Measurements from ENCODE around the gene LRRC9.

DNA sequence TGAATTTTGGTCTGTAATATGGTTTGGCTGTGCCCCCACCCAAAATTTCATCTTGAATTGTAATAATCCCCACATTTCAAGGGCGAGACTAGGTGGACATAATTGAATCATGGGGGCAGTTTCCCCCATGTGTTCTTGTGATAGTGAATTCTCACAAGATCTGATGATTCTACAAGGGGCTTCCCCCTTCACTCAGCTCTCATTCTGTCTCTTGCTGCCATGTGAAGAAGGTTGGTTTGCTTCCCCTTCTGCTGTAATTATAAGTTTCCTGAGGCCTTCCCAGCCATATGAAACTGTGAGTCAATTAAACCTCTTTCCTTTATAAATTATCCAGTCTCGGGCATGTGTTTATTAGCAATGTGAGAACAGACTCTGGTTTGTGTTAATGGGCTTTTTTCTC, 5.9 kb downstream of the LRRC9 start:
- TF ChIP-seq, protein P1, sequence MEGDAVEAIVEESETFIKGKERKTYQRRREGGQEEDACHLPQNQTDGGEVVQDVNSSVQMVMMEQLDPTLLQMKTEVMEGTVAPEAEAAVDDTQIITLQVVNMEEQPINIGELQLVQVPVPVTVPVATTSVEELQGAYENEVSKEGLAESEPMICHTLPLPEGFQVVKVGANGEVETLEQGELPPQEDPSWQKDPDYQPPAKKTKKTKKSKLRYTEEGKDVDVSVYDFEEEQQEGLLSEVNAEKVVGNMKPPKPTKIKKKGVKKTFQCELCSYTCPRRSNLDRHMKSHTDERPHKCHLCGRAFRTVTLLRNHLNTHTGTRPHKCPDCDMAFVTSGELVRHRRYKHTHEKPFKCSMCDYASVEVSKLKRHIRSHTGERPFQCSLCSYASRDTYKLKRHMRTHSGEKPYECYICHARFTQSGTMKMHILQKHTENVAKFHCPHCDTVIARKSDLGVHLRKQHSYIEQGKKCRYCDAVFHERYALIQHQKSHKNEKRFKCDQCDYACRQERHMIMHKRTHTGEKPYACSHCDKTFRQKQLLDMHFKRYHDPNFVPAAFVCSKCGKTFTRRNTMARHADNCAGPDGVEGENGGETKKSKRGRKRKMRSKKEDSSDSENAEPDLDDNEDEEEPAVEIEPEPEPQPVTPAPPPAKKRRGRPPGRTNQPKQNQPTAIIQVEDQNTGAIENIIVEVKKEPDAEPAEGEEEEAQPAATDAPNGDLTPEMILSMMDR (IDR thresholded peaks at IDR 0.05): no peak
- TF ChIP-seq POLR2A (IDR thresholded peaks at IDR 0.05): no peak
